Measurements from ENCODE around the gene TADA2A. TPM values are rescaled to one million over a fixed set of nuclear protein-coding genes. Genes with fewer than 3 reads are reported as not detected.

The TADA2A gene
- total RNA-seq, 4 donors from 2014 or later, result 10.2 to 14.0 (median 11.7) TPM

- no peak for TF ChIP-seq CTCF (IDR thresholded peaks at IDR 0.05; ENCODE audit: low read depth)
Observed at GRCh38 chr17:37400505-37400904, 6.2 kb upstream of the TADA2A start.

- TF ChIP-seq CTCF (IDR thresholded peaks at IDR 0.05; ENCODE audit: low read depth), result no peak
Observed at GRCh38 chr17:37405955-37406634, 591 bp upstream of the TADA2A start.

- TF ChIP-seq CTCF (IDR thresholded peaks at IDR 0.05; ENCODE audit: low read depth), result no peak
Observed at GRCh38 chr17:37410357-37410756, 3.7 kb downstream of the TADA2A start.

- TF ChIP-seq CTCF (IDR thresholded peaks at IDR 0.05; ENCODE audit: low read depth), result no peak
Observed at GRCh38 chr17:37413875-37414519, 7.3 kb downstream of the TADA2A start.

GRCh38 chr17:37417852-37418251, 11.2 kb downstream of the TADA2A start:
- no peak for TF ChIP-seq CTCF (IDR thresholded peaks at IDR 0.05; ENCODE audit: low read depth)

GRCh38 chr17:37422971-37423625, 16.4 kb downstream of the TADA2A start:
- no peak for TF ChIP-seq CTCF (IDR thresholded peaks at IDR 0.05; ENCODE audit: low read depth)

- no peak for TF ChIP-seq CTCF (IDR thresholded peaks at IDR 0.05; ENCODE audit: low read depth)
Observed at GRCh38 chr17:37425268-37425667, 18.6 kb downstream of the TADA2A start.
